Suprapubic skin (tissue), 3 donors: Measurements from ENCODE around the gene PRIMA1.

Experiments used
- CTCF ChIP-seq, 2 donors: fragments of 200-600 bp in 1 of 2; fragments of 450-650 bp in 1 of 2; sonication (generic) in 1 of 2; IDR thresholded peaks; one replicate each; pipeline ENCODE4 v1.5.1; 2016 to 2019; ENCODE audit warnings: antibody characterized with exemption in 2 of 2, mild to moderate bottlenecking in 1 of 2, moderate library complexity in 1 of 2
- EP300 ChIP-seq: sonication (generic); formaldehyde crosslinking; IDR thresholded peaks from one replicate; pipeline ENCODE4 v1.6.1; 2017; ENCODE audit warnings: antibody characterized with exemption
- POLR2A ChIP-seq, 2 donors: fragments of 450-650 bp; IDR thresholded peaks; one replicate each; pipeline ENCODE4 v1.6.1; 2017; ENCODE audit warnings: antibody characterized with exemption in 2 of 2, mild to moderate bottlenecking in 2 of 2, moderate library complexity in 2 of 2

GRCh38 chr14:93747560-93747959 lies 40.7 kb downstream of the PRIMA1 start:
- no peak for TF ChIP-seq POLR2A (IDR thresholded peaks at IDR 0.05)
- TF ChIP-seq CTCF (IDR thresholded peaks at IDR 0.05), result no peak
- TF ChIP-seq EP300, result no peak
